ENCODE measurements around the gene XAGE2.
"Not testable (repeated sequence)": the region's sequence is repeated elsewhere in the genome, so short reads cannot be mapped to it uniquely, and the experiment has no call there.

XAGE2 gene

GRCh38 chrX:52368368-52369055, at the start of gene XAGE2:
Gene XAGE2, plus strand, starts transcription at chrX:52369021. Its CDS starts 994 bp downstream, at chrX:52370015.
- DNase-seq: no peak

GRCh38 chrX:52337410-52337809, 31.4 kb upstream of the XAGE2 start:
- DNase-seq: no peak

- no peak for DNase-seq
These were observed 27.3 kb upstream of the XAGE2 start for GRCh38 chrX:52341493-52341892.

- DNase-seq: not testable (repeated sequence)
These were observed 25.7 kb upstream of the XAGE2 start for GRCh38 chrX:52343131-52343530.

GRCh38 chrX:52345402-52345801, 23.4 kb upstream of the XAGE2 start:
- DNase-seq: not testable (repeated sequence)

- no peak for DNase-seq
These were observed 22.4 kb upstream of the XAGE2 start for GRCh38 chrX:52346174-52347165.

GRCh38 chrX:52349681-52350080, 19.1 kb upstream of the XAGE2 start:
- no peak for DNase-seq

- no peak for DNase-seq
These were observed 16.3 kb upstream of the XAGE2 start for GRCh38 chrX:52352551-52352950.

GRCh38 chrX:52353838-52354237, 15.0 kb upstream of the XAGE2 start:
- DNase-seq: no peak

GRCh38 chrX:52355108-52355507, 13.7 kb upstream of the XAGE2 start:
- no peak for DNase-seq

GRCh38 chrX:52359614-52360232, 9.1 kb upstream of the XAGE2 start:
- no peak for DNase-seq

GRCh38 chrX:52361941-52362340, 6.9 kb upstream of the XAGE2 start:
- DNase-seq: no peak

GRCh38 chrX:52363247-52363883, 5.5 kb upstream of the XAGE2 start:
- no peak for DNase-seq

GRCh38 chrX:52378870-52379269, 10.0 kb downstream of the XAGE2 start:
- no peak for DNase-seq

- DNase-seq: no peak
These were observed 12.2 kb downstream of the XAGE2 start for GRCh38 chrX:52380993-52381392.

GRCh38 chrX:52410439-52411394, 41.9 kb downstream of the XAGE2 start:
- no peak for DNase-seq

- no peak for DNase-seq
These were observed 46.5 kb downstream of the XAGE2 start for GRCh38 chrX:52415304-52415703.

GRCh38 chrX:52416816-52417215, 48.0 kb downstream of the XAGE2 start:
- no peak for DNase-seq

- no peak for DNase-seq
These were observed 52.1 kb downstream of the XAGE2 start for GRCh38 chrX:52420824-52421443.

GRCh38 chrX:52422884-52423283, 54.1 kb downstream of the XAGE2 start:
- DNase-seq: no peak

- DNase-seq: no peak
These were observed 55.8 kb downstream of the XAGE2 start for GRCh38 chrX:52424656-52425055.

All from cortex of kidney (tissue), 1 donor.